SK-N-MC (cell line): Measurements from ENCODE around the gene TOMM40L.

Experiments used
- EZH2 ChIP-seq: fragments of 200-600 bp; sonication (generic); IDR thresholded peaks from one replicate; pipeline ENCODE4 v1.6.1; 2017; ENCODE audit warnings: antibody characterized with exemption
- POLR2AphosphoS5 ChIP-seq: IDR thresholded peaks from 2 replicates; pipeline ENCODE4 v1.6.1; 2012; ENCODE audit warnings: mild to moderate bottlenecking, low read depth, low read length, borderline replicate concordance

DNA sequence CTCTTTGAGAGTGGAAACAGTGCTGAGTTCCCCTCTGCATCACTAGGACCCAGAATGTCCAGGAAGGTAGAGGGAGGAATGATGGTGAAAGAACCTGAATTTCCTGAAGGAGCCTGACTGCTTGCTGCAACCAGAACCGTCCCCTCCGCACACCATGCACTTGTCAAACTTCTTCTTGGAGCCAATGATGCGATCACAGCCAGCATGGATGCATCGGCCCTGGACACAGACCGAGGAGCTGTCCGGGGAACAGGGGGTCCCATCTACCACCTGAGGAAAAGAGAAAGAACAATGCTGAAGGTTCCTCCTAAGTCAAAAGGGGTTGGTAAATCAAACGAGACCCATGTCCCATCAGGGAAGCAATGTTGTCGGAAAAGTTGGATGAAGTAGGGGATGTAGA is 33.9 kb upstream of the TOMM40L start:
- TF ChIP-seq POLR2AphosphoS5 (no peak), EZH2 (no peak)
